ENCODE measurements around the gene GZF1. TPM values are rescaled to one million over a fixed set of nuclear protein-coding genes. Genes with fewer than 3 reads are reported as not detected.

Gene GZF1
- total RNA-seq, 1 donor = 19.4 TPM

GRCh38 chr20:23374441-23374840 is 12.5 kb downstream of the GZF1 start:
- H3K4me3 ChIP-seq (ENCODE audit: low read depth, low read length) = no peak overlapping the region
- no peak for DNase-seq (ENCODE audit: low read depth)
- TF ChIP-seq, protein P1, sequence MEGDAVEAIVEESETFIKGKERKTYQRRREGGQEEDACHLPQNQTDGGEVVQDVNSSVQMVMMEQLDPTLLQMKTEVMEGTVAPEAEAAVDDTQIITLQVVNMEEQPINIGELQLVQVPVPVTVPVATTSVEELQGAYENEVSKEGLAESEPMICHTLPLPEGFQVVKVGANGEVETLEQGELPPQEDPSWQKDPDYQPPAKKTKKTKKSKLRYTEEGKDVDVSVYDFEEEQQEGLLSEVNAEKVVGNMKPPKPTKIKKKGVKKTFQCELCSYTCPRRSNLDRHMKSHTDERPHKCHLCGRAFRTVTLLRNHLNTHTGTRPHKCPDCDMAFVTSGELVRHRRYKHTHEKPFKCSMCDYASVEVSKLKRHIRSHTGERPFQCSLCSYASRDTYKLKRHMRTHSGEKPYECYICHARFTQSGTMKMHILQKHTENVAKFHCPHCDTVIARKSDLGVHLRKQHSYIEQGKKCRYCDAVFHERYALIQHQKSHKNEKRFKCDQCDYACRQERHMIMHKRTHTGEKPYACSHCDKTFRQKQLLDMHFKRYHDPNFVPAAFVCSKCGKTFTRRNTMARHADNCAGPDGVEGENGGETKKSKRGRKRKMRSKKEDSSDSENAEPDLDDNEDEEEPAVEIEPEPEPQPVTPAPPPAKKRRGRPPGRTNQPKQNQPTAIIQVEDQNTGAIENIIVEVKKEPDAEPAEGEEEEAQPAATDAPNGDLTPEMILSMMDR (IDR thresholded peaks at IDR 0.05; ENCODE audit: insufficient read depth, low read depth, low read length) = no peak

GRCh38 chr20:23375827-23376226 is 13.8 kb downstream of the GZF1 start:
- H3K4me3 ChIP-seq (ENCODE audit: low read depth, low read length) = no peak overlapping the region
- TF ChIP-seq, protein P1 (IDR thresholded peaks at IDR 0.05; ENCODE audit: insufficient read depth, low read depth, low read length) = no peak
- DNase-seq (ENCODE audit: low read depth) = no peak

DNA sequence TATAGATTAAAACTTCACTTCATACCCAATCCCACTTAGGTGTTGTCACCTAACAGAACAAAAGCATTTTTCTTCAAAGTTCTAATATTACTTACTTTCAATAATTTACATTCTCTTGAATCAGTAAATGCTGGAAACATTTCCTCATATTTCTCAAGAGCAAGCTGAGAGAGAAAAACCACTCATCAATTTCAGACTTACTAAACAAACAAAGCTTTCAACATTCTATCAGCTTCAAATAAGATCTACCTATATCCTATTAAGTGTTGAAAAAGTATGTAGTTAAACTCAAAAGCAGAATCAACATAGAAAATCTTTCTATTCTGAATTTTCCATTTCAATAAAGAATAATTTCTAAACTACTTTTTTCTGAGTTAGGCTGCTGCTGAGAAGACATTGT is 17.8 kb downstream of the GZF1 start:
- DNase-seq (ENCODE audit: low read depth) = no peak
- H3K4me3 ChIP-seq (ENCODE audit: low read depth, low read length) = no peak overlapping the region
- TF ChIP-seq, protein P1 (IDR thresholded peaks at IDR 0.05; ENCODE audit: insufficient read depth, low read depth, low read length) = no peak

- no peak overlapping the region for H3K4me3 ChIP-seq (ENCODE audit: low read depth, low read length)
- TF ChIP-seq, protein P1 (IDR thresholded peaks at IDR 0.05; ENCODE audit: insufficient read depth, low read depth, low read length) = no peak
- DNase-seq (ENCODE audit: low read depth) = no peak
Measured at GRCh38 chr20:23381876-23382275, 19.9 kb downstream of the GZF1 start.

DNA sequence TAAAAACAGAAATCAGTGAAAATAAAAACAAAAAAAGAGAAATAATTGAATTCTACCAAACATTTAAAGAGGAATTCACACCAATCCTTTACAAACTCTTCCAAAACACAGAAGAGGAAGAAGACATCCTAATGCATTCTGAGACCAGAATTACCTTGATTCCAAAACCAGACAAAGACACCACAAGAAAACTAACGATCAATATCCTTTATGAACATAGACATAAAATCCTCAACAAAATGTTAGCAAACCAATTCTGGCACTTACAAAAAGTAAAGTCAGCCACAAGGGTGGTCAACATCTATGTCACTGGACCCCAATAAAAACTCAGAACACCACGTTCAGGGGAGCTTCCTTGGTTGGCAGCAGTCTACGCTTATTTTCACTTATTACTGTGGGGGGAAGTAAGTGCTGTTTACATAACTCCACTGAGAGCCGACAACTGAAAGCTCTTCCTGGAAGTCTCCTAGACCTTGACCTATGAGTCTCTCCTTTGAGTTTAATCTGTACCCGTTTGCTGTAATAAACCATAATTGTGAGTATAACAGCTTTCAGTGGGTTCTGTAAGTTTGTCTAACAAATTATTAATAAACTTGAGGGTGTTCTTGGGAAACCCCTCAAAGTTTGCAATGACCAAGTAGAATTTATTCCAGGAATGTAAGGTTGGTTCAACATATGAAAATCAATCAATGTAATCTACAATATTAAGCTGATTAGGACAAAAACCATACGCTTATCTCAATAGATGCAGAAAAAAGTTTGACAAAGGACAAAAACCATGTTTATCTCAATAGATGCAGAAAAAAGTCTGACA is 24.5 kb downstream of the GZF1 start:
- TF ChIP-seq, protein P1 (IDR thresholded peaks at IDR 0.05; ENCODE audit: insufficient read depth, low read depth, low read length) = no peak
- H3K4me3 ChIP-seq (ENCODE audit: low read depth, low read length) = no peak overlapping the region
- DNase-seq (ENCODE audit: low read depth) = no peak

GRCh38 chr20:23387118-23387443 is 25.1 kb downstream of the GZF1 start:
- TF ChIP-seq, protein P1 (IDR thresholded peaks at IDR 0.05; ENCODE audit: insufficient read depth, low read depth, low read length) = no peak
- DNase-seq (ENCODE audit: low read depth) = no peak
- H3K4me3 ChIP-seq (ENCODE audit: low read depth, low read length) = no peak overlapping the region
